Amygdala (tissue), 56 donors: Measurements from ENCODE around the gene XPO5.

Source experiments
- DNase-seq, 56 donors: peaks; one replicate each; lab custom pipeline; 2025; lab: John Stamatoyannopoulos, UW

XPO5 gene

DNA sequence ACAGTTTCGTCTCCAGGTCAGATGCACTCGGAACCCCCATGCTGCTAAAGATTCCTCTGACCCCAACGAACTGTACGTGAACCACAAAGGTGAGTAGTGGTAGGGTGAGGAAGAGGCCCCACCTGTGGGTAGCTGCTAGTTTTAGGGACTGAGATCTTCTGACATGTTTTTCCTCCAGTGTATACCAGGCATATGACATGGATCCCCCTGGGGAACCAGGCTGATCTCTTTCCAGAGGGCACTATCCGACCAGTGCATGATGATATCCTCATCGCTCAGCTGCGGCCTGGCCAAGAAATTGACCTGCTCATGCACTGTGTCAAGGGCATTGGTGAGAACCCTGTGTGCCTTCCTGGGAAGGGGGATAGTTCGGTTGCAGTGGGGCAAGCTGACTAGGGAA lies 55.7 kb downstream of the XPO5 start:
- no peak for DNase-seq

DNA sequence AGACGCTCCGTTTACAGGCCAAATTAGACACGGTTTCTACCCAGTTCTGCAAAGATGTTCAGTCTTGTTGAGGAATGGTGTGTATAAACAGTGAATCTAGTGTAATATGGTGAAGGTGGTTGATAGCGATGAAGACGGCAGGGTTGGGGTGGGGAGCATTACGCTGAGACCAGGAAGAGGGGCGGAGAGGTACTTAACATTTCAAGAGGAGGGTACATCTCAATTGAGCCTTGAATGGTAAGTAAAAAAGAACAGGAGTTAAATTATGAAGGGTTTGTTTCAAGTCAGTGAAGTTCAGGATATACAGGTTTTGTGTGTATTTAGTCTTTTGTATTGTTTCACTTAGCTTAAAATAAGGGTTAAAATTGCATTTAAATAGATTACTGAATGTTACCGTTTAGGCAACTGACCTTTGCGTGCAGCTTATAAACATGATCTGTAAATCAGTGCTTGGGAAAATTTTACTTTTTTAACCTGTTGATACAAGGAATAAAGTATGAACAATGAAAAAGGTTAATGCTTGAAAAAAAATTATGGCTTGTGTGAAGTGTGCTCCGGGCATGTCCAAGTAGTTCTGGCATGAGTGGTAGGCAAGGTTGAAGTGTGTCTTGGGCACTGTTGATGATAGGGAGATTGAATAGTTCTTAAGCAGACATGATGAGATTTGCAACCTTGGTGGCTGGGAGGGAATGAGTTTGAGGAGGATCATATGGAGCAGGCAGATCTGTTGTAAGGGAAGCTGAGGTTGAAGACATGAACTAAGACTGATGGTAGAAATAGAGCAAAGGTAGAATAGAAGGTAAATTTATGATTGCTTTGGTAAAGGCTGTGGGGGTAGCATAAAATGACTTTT lies 58.1 kb downstream of the XPO5 start:
- DNase-seq = no peak

DNA sequence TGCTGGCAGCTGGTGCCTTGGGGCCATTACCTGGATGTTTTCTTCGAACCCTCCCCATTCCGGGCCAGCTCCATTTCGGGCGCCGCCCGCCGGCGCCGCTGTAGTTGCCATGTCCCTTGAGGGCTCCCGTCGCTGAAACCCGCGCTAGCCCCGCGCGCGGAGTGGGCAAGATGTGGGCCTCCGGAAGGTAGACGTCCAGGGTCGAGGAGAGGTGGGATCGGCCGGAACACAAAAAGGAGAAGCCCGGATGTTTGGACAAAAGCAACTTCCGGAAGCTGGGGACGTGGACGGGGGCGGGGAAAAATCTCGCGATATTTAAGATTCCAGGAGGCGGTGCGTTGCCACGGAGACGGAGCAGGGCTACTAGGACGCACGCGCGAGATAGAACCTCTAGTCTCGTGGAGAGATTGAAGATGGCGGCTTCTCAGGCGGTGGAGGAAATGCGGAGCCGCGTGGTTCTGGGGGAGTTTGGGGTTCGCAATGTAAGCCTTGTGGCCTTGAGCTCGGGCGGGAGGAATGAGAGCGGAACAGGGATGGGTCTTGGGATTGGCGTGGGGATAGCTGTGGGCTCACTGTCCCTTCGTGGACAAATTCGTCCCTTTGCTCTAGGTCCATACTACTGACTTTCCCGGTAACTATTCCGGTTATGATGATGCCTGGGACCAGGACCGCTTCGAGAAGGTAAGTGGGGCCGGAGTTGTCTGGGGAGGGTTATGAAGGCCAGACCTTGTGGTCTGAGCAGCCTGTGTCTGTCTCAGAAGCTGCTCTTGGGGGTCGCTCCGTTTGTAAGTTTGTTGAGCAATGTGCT lies 58.9 kb downstream of the XPO5 start, which contains the start of the genes POLR1C and YIPF3:
POLR1C (plus strand) TSS at position 393 of the 808 bp plus-strand sequence; CDS start at position 414, 21 bp downstream.
YIPF3 (minus strand) TSS at position 230 of the 808 bp plus-strand sequence; CDS start at position 111, 119 bp downstream.
- peak; percentile 56 to 98 (median 95) for DNase-seq

DNA sequence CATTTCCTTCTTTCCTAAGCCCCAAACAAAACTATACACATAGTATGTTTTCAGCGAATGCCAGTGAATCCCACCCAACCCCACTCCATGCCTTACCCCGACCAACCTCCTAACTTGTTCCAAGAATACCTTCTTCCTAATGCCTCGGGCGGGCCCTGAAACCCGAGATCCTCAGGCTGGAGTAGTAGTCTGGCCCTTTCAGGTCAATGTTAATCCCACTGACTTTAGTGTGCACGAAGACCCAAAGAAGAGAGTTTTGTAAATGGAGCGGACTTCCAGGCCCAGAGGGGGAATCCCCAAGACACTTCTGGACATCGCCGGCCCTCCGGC lies 59.5 kb downstream of the XPO5 start:
- DNase-seq = no peak

DNA sequence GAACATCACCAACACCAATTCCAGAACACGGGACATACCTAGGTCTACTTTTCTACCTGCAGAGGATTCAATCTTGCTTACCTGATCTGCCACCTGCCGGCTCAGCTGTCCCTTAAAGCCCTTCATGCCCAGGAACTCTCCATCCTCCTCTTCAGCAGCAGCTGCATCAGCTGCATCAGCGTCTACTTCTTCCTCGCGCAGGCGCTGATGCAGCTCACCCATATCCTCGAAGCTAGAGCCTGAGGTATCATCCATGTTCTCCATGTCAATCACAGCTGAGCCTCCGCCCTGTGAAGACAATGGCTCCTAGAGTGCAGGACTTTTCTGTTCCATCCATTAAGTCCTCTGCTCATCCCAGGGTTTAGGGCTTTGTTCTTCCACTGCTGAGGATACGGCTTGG lies 60.0 kb downstream of the XPO5 start:
- DNase-seq = no peak

DNA sequence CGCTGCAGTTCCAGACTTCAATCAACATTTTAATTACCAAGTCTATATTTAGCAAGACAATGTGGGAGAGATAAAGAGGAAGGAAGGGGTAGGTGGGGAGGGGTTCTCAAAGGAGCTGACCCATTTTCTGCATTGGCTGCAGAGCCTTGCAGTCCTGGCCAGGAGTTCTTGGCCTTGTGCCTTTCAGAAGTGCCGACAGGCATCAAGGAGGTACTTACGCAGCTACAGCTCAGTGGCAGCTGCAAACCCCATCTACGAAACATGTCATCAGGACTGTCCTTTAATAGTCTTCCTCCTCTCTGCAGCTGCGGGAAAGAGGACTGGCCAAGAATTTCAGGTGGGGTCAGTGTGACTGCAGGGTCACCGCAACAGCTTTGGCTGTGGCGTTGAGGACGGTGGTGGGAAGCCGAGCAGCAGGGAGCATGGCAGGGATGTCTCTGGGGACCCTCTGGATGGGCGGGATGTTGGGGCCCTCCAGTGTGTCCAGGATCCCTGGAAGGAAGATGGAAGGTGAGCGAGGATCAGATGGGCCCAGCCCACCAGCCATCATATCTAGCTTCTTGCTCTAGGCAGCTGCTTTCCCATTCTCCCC lies 63.9 kb downstream of the XPO5 start:
- peak in 3 of 56 donors; percentile 34 to 44 (median 35) for DNase-seq

DNA sequence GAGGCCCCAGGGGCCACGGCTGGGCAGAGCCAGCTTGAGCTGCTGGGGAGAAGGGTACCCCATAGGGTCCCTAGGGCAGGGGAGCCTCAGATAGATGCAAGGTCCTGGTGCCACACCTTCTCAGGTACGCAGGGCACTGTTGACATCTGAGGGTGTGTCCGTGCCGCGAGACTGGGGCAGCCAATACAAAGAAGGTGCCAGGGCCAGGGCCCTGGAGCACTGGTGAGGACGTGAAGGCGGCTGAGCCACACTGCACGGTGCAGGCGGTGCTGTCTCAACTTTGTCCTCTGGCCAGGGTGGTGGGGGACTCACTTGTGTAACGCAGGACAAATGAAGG lies 65.0 kb downstream of the XPO5 start:
- DNase-seq = no peak

DNA sequence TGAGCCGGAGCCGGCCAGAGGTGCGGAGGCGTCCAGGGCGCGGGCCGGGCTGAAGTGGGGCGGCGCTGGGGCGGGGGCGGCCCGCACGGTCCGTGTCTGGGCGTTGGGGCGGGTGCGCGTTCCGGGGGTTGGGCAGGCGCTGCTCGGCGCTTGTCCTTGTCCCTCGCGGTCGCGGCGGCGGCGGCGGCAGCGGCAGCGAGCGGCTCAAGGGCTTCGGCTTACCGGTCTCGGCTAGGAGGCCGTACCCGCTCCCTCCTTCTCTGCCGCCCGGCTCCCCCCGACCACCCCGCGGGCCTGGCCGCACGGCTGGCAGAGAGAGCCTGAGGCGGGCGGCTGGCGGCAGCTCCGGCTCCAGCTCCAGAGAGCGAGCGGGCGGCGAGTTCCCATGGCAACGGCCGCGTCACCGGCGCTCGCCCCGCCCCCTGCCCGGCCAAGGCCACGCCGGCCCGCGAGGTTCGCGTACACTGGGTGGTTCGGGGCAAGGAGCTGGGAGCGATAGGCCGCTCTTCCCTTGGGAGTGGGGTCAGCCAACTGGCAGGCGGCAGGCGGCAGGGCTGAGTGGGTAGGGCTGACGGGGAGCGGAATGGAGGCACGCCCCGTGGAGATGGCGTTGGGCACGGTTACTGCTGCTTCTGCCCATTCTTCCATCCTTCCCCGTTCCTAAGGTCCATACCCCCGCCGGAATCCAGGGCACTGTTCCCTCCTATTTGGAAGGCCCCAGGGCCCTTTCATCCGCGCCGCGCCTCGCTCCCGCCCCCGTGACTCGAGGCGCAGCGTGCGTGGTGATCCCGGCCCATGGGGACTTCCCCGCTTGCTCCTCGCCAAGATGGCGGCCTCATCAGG lies 65.6 kb downstream of the XPO5 start, which contains the start of gene LRRC73:
LRRC73 (minus strand) TSS at position 363 of the 843 bp plus-strand sequence. CDS start 561 bp downstream, outside the sequence.
- peak in 53 of 56 donors; percentile 15 to 90 (median 70) for DNase-seq

DNA sequence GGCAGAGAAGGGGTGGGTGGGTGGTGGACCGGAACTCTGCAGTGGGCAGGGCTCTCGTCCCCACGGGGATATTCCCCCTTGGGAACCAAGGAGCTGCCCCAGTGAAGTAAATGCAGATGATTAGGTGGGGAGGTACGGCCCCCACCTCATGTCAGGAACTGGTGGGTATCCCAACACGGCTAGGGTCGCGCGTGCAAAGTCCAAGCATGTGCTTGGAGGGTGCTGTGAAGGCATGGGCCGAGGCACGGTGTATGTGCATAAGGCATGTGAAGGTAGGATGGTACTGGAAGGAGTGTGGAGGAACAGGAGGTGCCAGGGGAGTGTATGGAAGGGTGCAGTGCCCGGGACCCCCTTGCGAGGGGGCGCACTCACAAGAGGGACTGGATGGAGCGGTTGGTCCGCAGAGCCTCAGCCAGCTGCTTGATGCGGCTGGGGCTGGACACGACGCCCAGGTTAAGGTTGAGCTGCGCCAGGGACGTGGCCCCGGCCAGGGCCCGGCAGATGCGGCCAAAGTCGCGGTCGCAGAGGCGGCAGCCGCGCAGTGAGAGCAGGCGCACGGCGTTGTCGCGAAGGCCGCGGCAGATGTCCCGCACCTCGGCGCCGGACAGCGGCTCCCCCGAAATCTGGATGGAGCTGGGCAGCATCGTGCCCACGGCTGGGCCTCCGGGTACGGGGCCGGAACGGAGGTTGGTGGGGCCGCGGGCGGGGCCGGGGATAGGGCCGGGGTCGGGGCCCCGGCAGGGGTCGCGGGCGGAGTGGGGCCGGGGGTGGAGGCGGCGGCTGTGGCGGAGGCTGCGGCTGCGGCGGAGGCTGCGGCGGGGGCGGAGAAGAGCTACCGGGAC lies 66.5 kb downstream of the XPO5 start:
- DNase-seq = peak in 1 of 56 donors; percentile 49

DNA sequence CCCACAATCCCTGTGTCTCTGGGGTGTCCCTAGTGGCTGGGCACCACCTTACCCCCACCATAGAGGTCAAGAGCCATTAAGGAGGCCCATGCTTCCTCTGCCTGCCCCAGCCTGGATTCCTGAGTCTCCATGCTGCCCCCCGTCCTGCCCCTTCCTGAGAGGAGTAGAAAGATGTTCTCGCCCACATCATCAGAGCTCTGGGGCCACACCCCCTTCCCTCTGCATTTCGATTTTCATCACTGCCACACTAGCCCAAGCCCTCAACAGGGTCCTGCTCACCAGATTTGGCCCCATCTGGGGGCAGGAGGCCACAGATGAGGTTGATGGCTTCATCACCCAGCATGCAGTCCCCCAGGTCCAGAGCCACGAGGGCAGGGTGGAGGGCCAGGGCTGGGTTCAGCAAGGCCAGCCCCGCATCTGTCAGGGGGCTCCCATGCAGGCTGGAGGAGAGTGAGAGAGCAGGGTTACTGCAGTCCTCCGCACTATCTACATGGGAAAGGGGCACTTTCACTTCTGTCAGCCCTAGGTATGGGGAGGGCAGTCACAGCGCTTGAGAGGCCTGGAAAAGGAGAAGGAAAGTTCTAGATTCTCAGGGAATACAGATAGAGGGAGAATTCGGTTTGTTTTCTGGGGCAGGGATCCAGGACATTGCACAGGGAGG lies 67.2 kb downstream of the XPO5 start:
- DNase-seq = no peak

DNA sequence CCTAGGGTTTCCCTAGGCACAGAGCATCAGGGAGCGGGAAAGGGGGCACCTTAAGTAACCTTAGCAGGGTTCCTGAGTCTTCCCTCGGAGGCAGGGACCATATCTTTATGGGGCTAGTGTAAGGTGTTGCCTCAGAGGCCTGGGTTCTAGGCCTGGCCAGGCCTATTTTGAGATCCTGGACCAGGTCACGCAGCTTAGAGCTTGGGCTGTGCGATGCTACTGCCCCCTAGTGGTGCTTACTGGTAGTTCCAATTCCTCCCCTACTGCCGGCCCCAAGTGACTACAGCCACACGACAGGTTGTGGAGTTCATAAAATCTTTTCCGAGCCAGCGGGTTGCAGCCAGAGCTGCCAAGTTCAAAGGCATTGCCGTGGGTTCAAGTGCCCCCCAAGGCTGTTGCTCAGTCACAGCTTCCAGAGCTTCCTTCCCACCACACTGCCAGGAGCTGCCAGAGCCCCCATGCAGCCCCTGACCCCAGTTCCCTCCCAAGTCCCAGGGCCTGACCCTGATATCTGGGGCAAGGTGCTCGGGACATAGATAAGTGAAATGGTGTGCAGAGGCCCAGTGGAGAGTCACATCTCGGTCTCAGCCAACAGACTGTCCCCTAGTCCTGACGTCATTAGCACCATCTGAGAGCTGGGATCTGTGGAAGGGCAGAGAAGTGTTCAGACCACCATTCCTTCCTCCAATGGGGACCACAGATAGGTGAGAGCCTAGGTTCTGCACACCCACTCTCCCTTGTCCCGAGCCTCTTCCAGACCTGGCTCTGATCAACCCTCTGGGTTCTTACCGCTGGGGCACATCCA lies 69.0 kb downstream of the XPO5 start:
- DNase-seq = peak in 49 of 56 donors; percentile 20 to 85 (median 55)

DNA sequence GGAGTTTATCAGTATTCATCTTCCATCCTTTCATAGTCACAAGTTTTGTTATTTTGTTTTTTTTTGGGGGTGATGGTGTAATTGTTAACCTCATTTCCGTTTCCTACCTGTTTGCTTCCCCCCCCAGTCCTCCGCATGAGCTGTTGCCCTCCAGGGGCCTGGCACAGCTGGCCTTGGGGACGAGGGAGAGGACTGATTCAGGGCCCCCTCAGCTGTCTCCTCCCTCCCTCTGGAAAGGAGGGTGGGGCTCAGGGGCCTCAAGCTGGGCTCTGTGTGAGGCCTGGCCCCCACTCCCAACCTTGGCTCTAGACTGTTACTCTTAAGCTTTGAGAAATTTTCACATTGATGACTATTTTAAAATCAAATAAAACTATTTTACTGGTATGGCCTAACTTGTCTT lies 69.7 kb downstream of the XPO5 start:
- DNase-seq = no peak

DNA sequence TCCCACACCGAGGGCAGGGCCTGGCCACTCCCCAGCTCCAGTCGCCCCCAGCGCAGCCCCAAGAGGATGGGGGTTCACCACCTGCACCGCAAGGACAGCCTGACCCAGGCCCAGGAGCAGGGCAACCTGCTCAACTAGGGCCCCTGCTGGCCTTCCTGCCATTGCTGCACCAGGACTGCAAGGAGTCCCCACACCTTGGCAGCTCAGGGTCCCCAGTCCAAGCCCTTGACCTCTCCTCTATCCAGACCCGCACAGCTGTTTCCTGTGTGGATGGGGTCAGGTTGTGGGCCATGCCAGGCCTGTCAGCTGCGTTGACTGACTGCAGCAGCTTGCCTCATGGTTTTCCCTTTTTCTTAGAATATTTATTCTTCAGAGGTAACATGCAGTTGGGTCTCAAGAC lies 70.1 kb downstream of the XPO5 start:
- no peak for DNase-seq

DNA sequence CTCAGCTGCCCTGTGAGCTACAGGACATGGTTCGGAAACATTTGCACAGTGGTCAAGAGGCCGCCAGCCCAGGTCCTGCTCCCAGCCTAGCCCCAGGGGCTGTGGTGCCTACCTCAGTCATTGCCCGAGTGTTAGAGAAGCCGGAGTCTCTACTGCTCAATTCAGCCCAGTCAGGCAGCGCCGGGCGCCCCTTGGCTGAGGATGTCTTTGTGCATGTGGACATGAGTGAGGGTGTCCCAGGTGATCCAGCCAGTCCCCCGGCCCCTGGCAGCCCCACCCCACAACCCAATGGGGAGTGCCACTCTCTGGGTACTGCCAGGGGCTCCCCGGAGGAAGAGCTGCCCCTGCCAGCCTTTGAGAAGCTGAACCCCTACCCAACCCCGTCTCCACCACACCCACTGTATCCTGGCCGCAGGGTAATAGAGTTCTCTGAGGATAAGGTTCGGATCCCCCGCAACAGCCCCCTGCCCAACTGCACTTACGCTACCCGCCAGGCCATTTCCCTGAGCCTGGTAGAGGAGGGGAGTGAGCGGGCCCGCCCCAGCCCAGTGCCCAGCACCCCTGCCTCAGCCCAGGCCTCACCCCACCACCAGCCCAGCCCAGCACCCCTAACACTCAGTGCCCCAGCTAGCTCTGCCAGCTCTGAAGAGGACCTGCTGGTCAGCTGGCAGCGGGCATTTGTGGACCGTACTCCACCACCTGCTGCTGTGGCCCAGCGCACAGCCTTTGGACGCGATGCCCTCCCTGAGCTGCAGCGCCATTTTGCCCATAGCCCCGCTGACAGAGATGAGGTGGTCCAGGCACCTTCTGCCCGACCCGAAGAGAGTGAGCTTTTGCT lies 70.9 kb downstream of the XPO5 start:
- DNase-seq = no peak

DNA sequence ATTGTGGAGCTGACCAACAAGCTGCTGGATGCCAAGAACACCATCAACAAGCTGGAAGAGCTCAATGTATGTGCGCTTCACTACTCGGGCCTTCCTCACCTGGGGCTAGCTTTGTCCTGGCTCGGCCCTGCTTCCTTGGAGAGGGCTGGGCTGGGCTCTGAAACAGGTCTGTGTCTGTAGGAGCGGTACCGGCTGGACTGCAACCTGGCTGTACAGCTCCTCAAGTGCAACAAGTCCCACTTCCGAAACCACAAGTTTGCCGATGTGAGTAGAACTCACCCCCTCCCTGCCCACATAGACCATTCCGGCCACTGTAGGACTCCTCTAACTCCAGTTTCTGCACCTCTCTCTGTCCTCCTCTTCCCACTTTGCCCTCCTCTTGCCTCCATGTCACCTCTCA lies 72.4 kb downstream of the XPO5 start:
- DNase-seq = no peak

DNA sequence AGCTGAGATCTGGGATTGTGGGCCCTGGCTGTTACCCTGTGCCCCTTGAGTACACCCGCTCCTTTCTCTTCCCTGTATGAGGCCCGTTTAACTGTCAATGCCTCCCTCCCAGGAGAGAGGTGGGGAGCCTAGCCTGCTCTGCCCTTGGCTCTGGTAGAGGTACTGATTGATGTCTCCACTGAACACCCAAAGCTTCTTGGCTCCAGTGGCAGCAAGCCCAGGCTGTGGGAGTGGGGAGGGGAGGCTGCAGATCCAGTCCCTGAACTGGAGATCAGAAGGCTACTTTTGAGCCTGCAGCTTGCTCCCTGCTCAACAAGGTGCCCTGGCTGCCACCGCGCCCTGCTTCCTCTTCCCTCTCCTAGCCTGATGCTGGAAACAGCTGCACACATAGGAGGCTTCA lies 73.2 kb downstream of the XPO5 start:
- peak in 2 of 56 donors; percentile 15 to 19 for DNase-seq

DNA sequence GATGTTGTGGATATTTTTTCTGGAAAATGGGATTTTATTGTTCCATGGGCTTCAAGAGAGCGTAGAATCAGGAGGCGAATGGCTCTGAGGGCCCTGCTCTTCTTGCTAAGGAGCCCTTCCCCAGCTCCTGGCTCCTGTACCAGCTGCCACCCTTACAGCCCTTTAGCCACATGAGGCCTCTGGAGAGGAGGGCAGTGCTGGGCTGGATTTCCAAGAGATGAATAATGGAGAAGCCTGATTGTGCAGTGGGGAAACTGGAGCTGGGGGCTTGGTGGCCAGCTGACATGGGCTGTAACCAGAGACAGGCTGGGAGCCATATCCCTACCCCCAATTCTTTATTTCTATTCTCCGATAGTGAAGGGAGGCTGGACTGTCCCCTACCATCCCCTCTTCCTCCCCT lies 74.9 kb downstream of the XPO5 start:
- DNase-seq = no peak
